OCI-LY7 (cell line): ENCODE measurements around the gene FBXO42.

Experiments
- CTCF ChIP-seq: fragments of 200-600 bp; sonication (generic); conservative IDR thresholded peaks from 2 replicates; pipeline ENCODE4 v1.5.1; 2014; ENCODE audit warnings: mild to moderate bottlenecking, antibody characterized with exemption, low read length, moderate library complexity, mixed read lengths
- EZH2phosphoT487 ChIP-seq: fragments of 200-600 bp; sonication (generic); IDR thresholded peaks from 2 replicates; pipeline ENCODE4 v1.6.1; 2018; ENCODE audit warnings: low read depth, borderline replicate concordance, mild to moderate bottlenecking, mixed run types, antibody characterized with exemption, low read length, moderate library complexity, mixed read lengths

GRCh38 chr1:16294219-16295212, 57.8 kb downstream of the FBXO42 start:
- TF ChIP-seq CTCF (no peak), EZH2phosphoT487 (no peak)
